ENCODE data around the gene TMEM115.

- TF ChIP-seq CTCF (IDR thresholded peaks at IDR 0.05) (no peak), POLR2A (IDR thresholded peaks at IDR 0.05) (no peak)
Measured at GRCh38 chr3:50340147-50340447, 19.2 kb downstream of the TMEM115 start.
